CD1c-positive myeloid dendritic cell (primary cell): ENCODE measurements around the gene CNTNAP5.

Experiments used
- DNase-seq: peaks from one replicate; pipeline ENCODE4 v3.0.0-alpha.2; 2016; ENCODE audit errors: extremely low spot score

The CNTNAP5 gene

GRCh38 chr2:124888431-124888830 lies 863.3 kb downstream of the CNTNAP5 start:
- no peak for DNase-seq

- no peak for DNase-seq
These were observed 869.1 kb downstream of the CNTNAP5 start for GRCh38 chr2:124894199-124894598.

- DNase-seq, result no peak
These were observed 873.7 kb downstream of the CNTNAP5 start for GRCh38 chr2:124898827-124899226.

- no peak for DNase-seq
These were observed 883.3 kb downstream of the CNTNAP5 start for GRCh38 chr2:124908411-124908810.

- DNase-seq, result no peak
These were observed 886.5 kb downstream of the CNTNAP5 start for GRCh38 chr2:124911560-124911959.

GRCh38 chr2:124913868-124914267 lies 888.8 kb downstream of the CNTNAP5 start:
- no peak for DNase-seq

GRCh38 chr2:124915567-124915966 lies 890.5 kb downstream of the CNTNAP5 start:
- no peak for DNase-seq

GRCh38 chr2:124919296-124919695 lies 894.2 kb downstream of the CNTNAP5 start:
- no peak for DNase-seq

- no peak for DNase-seq
These were observed 895.4 kb downstream of the CNTNAP5 start for GRCh38 chr2:124920448-124920847.

GRCh38 chr2:124921191-124921590 lies 896.1 kb downstream of the CNTNAP5 start:
- DNase-seq, result no peak

GRCh38 chr2:124923097-124923496 lies 898.0 kb downstream of the CNTNAP5 start:
- DNase-seq, result no peak

GRCh38 chr2:124933883-124934282 lies 908.8 kb downstream of the CNTNAP5 start:
- DNase-seq, result no peak

- DNase-seq, result no peak
These were observed 928.8 kb downstream of the CNTNAP5 start for GRCh38 chr2:124953921-124954320.

GRCh38 chr2:124959581-124959980 lies 934.5 kb downstream of the CNTNAP5 start:
- DNase-seq, result no peak

GRCh38 chr2:124961132-124961531 lies 936.0 kb downstream of the CNTNAP5 start:
- DNase-seq, result no peak
